SK-N-SH treated with all-trans-retinoic acid at 6 μM for 48 hours (cell line): ENCODE measurements around the gene ZNF778.

ENCODE experiments used
- ATAC-seq: fragments of 200-7000 bp; cut with Tn5 transposase; 3 replicates; pipeline ENCODE4 v1.9.1; 2020; ENCODE audit warnings: mild to moderate bottlenecking, moderate library complexity
- ARNTL ChIP-seq: fragments of 450-650 bp; formaldehyde crosslinking; IDR thresholded peaks from 2 replicates; pipeline ENCODE4 v1.5.0; 2020; ENCODE audit warnings: low read depth, mild to moderate bottlenecking, moderate library complexity, borderline replicate concordance
- BACH2 ChIP-seq: fragments of 250-450 bp; sonication (Bioruptor Pico); IDR thresholded peaks from 2 replicates; pipeline ENCODE4 v1.9.0; 2021; ENCODE audit warnings: mild to moderate bottlenecking, borderline replicate concordance
- CREB5 ChIP-seq: fragments of 250-450 bp; sonication (Bioruptor Pico); IDR thresholded peaks from 2 replicates; pipeline ENCODE4 v1.5.1; 2020; ENCODE audit warnings: low read depth, mild to moderate bottlenecking, moderate library complexity
- CSDC2 ChIP-seq: fragments of 250-450 bp; sonication (Bioruptor Pico); IDR thresholded peaks from 2 replicates; pipeline ENCODE4 v1.5.0; 2020; ENCODE audit warnings: mild to moderate bottlenecking, moderate library complexity
- ESRRG ChIP-seq: fragments of 250-450 bp; sonication (Bioruptor Pico); IDR thresholded peaks from 2 replicates; pipeline ENCODE4 v1.6.1; 2021; ENCODE audit warnings: mild to moderate bottlenecking
- GLIS3 ChIP-seq: fragments of 250-450 bp; sonication (Bioruptor Pico); IDR thresholded peaks from 2 replicates; pipeline ENCODE4 v1.5.0; 2020; ENCODE audit warnings: mild to moderate bottlenecking, moderate library complexity
- ISL1 ChIP-seq: fragments of 250-450 bp; sonication (Bioruptor Pico); IDR thresholded peaks from 2 replicates; pipeline ENCODE4 v2.1.2; 2022; ENCODE audit warnings: mild to moderate bottlenecking, moderate library complexity
- OSR1 ChIP-seq: fragments of 250-450 bp; sonication (Bioruptor Pico); IDR thresholded peaks from 2 replicates; pipeline ENCODE4 v1.8.0; 2022; ENCODE audit warnings: moderate library complexity, mild to moderate bottlenecking, inconsistent platforms
- PATZ1 ChIP-seq: fragments of 250-450 bp; sonication (Bioruptor Pico); IDR thresholded peaks from 2 replicates; pipeline ENCODE4 v1.8.0; 2020; ENCODE audit warnings: mild to moderate bottlenecking, moderate library complexity, borderline replicate concordance
- PPARA ChIP-seq: fragments of 250-450 bp; sonication (Bioruptor Pico); IDR thresholded peaks from 2 replicates; pipeline ENCODE4 v1.5.0; 2020; ENCODE audit warnings: mild to moderate bottlenecking, borderline replicate concordance
- SNAI2 ChIP-seq: fragments of 250-450 bp; sonication (Bioruptor Pico); IDR thresholded peaks from 2 replicates; pipeline ENCODE4 v1.5.0; 2020; ENCODE audit warnings: mild to moderate bottlenecking, moderate library complexity
- TCF4 ChIP-seq: fragments of 250-450 bp; sonication (Bioruptor Pico); IDR thresholded peaks from 2 replicates; pipeline ENCODE4 v1.8.0; 2021; ENCODE audit warnings: mild to moderate bottlenecking, moderate library complexity, borderline replicate concordance
- TOX ChIP-seq: fragments of 250-450 bp; sonication (Bioruptor Pico); IDR thresholded peaks from 2 replicates; pipeline ENCODE4 v1.8.0; 2021; ENCODE audit warnings: mild to moderate bottlenecking, moderate library complexity, borderline replicate concordance
- TSHZ2 ChIP-seq: fragments of 250-450 bp; sonication (Bioruptor Pico); IDR thresholded peaks from 2 replicates; pipeline ENCODE4 v1.5.0; 2020; ENCODE audit warnings: mild to moderate bottlenecking, moderate library complexity
- ZC3H10 ChIP-seq: fragments of 250-450 bp; sonication (Bioruptor Pico); IDR thresholded peaks from 2 replicates; pipeline ENCODE4 v1.5.1; 2021; ENCODE audit warnings: mild to moderate bottlenecking, moderate library complexity
- ZFP3 ChIP-seq: fragments of 250-450 bp; sonication (Bioruptor Pico); IDR thresholded peaks from 2 replicates; pipeline ENCODE4 v1.5.0; 2020; ENCODE audit warnings: mild to moderate bottlenecking, moderate library complexity
- ZFP30 ChIP-seq: fragments of 450-650 bp; formaldehyde crosslinking; IDR thresholded peaks from 2 replicates; pipeline ENCODE4 v1.5.0; 2022; ENCODE audit warnings: mild to moderate bottlenecking, moderate library complexity
- ZNF70 ChIP-seq: fragments of 450-650 bp; formaldehyde crosslinking; IDR thresholded peaks from 2 replicates; pipeline ENCODE4 v1.5.0; 2020; ENCODE audit warnings: mild to moderate bottlenecking, moderate library complexity
- ZNF8 ChIP-seq: fragments of 450-650 bp; formaldehyde crosslinking; IDR thresholded peaks from 2 replicates; pipeline ENCODE4 v1.5.0; 2020; ENCODE audit warnings: mild to moderate bottlenecking, moderate library complexity
- TF ChIP-seq, protein P1 (sequence below): fragments of 250-450 bp; sonication (Bioruptor Pico); IDR thresholded peaks from 2 replicates; pipeline ENCODE4 v1.5.1; 2021; ENCODE audit warnings: mild to moderate bottlenecking, moderate library complexity
- TF ChIP-seq, protein P2 (sequence below): fragments of 250-450 bp; sonication (Bioruptor Pico); IDR thresholded peaks from 2 replicates; pipeline ENCODE4 v1.8.0; 2021; ENCODE audit warnings: low read depth, mild to moderate bottlenecking, moderate library complexity, borderline replicate concordance

Gene ZNF778

GRCh38 chr16:89270666-89271345 is 53.3 kb downstream of the ZNF778 start:
- no peak for TF ChIP-seq ISL1 (CRISPR knock-in tag)
- ATAC-seq: no peak

DNA sequence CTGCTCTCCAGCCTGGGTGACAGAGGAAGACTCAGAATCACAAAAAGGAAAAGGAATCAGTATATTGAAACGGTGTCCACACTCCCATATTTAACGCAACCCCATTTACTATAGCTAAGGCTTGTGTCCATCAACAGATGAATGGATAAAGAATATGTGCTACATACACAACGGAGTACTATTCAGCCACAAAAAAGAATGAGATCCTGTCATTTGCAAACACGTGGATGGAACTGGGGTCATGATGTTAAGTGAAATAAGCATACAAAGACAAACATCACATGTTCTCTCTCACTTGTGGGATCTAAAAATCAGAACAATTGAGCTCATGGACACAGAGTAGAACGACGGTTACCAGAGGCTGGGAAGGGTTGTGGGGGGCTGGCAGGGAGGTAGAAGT is 55.1 kb downstream of the ZNF778 start:
- TF ChIP-seq ARNTL (CRISPR knock-in tag) (no peak), ISL1 (CRISPR knock-in tag) (no peak), OSR1 (no peak), GLIS3 (CRISPR knock-in tag) (no peak), ZFP30 (CRISPR knock-in tag) (no peak), CREB5 (CRISPR knock-in tag) (no peak)
- TF ChIP-seq, protein P1, sequence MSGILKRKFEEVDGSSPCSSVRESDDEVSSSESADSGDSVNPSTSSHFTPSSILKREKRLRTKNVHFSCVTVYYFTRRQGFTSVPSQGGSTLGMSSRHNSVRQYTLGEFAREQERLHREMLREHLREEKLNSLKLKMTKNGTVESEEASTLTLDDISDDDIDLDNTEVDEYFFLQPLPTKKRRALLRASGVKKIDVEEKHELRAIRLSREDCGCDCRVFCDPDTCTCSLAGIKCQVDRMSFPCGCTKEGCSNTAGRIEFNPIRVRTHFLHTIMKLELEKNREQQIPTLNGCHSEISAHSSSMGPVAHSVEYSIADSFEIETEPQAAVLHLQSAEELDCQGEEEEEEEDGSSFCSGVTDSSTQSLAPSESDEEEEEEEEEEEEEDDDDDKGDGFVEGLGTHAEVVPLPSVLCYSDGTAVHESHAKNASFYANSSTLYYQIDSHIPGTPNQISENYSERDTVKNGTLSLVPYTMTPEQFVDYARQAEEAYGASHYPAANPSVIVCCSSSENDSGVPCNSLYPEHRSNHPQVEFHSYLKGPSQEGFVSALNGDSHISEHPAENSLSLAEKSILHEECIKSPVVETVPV (CRISPR knock-in tag): no peak
- no peak for ATAC-seq

GRCh38 chr16:89273741-89274472 is 56.4 kb downstream of the ZNF778 start:
- no peak for ATAC-seq

More at GRCh38 chr16:89273741-89274472, 56.4 kb downstream of the ZNF778 start:
- TF ChIP-seq ESRRG (CRISPR knock-in tag) (no peak), ZNF70 (no peak), CREB5 (CRISPR knock-in tag) (no peak), TOX (CRISPR knock-in tag) (no peak), PPARA (no peak), OSR1 (no peak), ZNF8 (CRISPR knock-in tag) (no peak), SNAI2 (CRISPR knock-in tag) (no peak), TSHZ2 (CRISPR knock-in tag) (no peak), GLIS3 (CRISPR knock-in tag) (no peak), CSDC2 (CRISPR knock-in tag) (no peak), ZC3H10 (no peak), TCF4 (CRISPR knock-in tag) (no peak), BACH2 (CRISPR knock-in tag) (no peak), ISL1 (CRISPR knock-in tag) (no peak), PATZ1 (CRISPR knock-in tag) (no peak), ZFP30 (CRISPR knock-in tag) (no peak), ZFP3 (CRISPR knock-in tag) (no peak)
- TF ChIP-seq, protein P2, sequence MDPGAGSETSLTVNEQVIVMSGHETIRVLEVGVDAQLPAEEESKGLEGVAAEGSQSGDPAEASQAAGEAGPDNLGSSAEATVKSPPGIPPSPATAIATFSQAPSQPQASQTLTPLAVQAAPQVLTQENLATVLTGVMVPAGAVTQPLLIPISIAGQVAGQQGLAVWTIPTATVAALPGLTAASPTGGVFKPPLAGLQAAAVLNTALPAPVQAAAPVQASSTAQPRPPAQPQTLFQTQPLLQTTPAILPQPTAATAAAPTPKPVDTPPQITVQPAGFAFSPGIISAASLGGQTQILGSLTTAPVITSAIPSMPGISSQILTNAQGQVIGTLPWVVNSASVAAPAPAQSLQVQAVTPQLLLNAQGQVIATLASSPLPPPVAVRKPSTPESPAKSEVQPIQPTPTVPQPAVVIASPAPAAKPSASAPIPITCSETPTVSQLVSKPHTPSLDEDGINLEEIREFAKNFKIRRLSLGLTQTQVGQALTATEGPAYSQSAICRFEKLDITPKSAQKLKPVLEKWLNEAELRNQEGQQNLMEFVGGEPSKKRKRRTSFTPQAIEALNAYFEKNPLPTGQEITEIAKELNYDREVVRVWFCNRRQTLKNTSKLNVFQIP: no peak
- TF ChIP-seq, protein P1 (CRISPR knock-in tag): no peak
